Epidermal melanocyte (primary cell): ENCODE results near the gene ALDH3B2.
"Not testable (repeated sequence)": the region's sequence is repeated elsewhere in the genome, so short reads cannot be mapped to it uniquely, and the experiment has no call there.

Source experiments
- DNase-seq: peaks from one replicate; pipeline ENCODE4 v3.0.0; 2011; ENCODE audit warnings: low spot score; ENCODE audit not compliant: insufficient read length

Gene ALDH3B2, protein sequence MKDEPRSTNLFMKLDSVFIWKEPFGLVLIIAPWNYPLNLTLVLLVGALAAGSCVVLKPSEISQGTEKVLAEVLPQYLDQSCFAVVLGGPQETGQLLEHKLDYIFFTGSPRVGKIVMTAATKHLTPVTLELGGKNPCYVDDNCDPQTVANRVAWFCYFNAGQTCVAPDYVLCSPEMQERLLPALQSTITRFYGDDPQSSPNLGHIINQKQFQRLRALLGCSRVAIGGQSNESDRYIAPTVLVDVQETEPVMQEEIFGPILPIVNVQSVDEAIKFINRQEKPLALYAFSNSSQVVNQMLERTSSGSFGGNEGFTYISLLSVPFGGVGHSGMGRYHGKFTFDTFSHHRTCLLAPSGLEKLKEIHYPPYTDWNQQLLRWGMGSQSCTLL

GRCh38 chr11:67674442-67674871 lies at the start of gene ALDH3B2:
Gene ALDH3B2, minus strand, starts transcription at chr11:67674623. Its CDS starts 7,688 bp downstream, at chr11:67666935.
- no peak for DNase-seq

DNA sequence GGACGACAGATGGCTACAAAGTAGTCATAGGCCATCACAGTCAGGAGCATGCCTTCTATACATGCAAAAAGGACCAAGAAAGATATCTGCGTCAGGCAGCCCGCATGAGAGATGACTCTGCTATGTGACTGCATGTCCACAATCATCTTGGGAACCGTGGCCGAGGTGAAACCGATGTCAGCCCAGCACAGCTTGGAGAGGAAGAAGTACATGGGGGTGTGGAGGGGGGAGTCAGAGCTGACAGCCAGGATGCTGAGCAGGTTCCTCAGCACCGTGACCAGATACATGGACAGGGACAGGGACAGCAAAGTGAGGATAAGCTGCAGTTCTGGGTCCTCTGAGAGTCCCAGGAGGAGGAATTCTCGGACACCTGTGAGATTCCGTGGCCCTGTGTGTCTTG lies 48.6 kb upstream of the ALDH3B2 start:
- not testable (repeated sequence) for DNase-seq

DNA sequence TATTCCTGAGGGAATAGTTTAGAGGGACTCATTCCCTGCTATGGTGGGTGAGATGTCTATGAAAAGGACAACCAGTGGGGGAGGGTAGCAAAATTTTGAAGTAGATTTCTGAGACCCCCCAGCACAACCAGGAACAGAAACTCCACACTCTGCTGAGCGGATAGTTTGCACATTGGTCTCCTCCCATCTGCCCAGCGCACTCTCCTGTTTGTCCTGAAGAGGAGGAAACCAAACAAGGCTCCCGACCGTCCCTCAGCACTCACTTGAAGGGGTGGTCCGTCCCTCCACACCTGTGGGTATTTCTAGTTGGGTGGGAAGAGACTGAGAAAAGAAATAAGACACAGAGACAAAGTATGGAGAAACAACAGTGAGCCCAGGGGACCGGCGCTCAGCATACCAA lies 41.8 kb upstream of the ALDH3B2 start:
- DNase-seq: not testable (repeated sequence)

GRCh38 chr11:67715801-67716200 lies 41.4 kb upstream of the ALDH3B2 start:
- DNase-seq: not testable (repeated sequence)

- not testable (repeated sequence) for DNase-seq
Measured at GRCh38 chr11:67713892-67714509, 39.6 kb upstream of the ALDH3B2 start.

DNA sequence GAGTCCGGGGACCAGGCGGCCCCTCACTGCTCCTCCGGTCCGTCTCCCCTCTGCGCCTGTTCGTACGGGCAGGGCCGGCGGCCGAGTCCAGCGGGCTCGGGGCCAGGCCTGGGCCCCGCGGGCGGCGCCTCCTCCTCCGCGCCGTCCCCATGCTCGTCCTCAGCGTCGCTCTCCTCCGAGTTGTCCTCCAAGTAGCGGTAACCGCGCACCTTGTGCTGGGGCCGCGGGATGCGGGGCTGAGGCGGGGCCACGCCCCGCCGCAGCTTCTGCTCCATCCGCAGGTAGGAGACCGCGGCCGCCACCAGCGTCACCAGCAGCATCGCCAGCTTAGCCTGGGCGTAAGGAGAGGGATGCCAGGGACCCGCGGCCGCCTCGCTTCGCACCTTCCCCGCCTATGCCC lies 37.3 kb upstream of the ALDH3B2 start:
- not testable (repeated sequence) for DNase-seq

GRCh38 chr11:67711212-67711611 lies 36.8 kb upstream of the ALDH3B2 start:
- not testable (repeated sequence) for DNase-seq

DNA sequence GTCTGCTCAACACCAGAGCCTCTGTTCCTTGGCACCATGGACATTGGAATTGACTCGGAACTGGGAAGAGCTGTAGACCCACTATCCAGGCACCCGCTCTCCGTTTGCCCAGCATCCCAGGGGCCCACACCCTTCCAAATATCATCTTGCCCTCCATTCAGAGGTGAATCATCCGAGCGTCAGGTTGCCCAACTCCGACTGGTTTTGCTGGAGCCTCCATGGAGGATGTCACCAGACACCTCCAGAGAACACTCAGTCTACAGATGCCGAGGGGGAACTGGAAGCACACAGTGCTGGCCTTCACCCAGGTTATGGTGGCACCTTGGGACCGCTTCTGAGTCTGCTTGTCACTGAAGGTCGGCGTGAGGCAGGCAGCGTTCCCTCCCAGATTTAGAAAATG lies 35.4 kb upstream of the ALDH3B2 start:
- DNase-seq: not testable (repeated sequence)

DNA sequence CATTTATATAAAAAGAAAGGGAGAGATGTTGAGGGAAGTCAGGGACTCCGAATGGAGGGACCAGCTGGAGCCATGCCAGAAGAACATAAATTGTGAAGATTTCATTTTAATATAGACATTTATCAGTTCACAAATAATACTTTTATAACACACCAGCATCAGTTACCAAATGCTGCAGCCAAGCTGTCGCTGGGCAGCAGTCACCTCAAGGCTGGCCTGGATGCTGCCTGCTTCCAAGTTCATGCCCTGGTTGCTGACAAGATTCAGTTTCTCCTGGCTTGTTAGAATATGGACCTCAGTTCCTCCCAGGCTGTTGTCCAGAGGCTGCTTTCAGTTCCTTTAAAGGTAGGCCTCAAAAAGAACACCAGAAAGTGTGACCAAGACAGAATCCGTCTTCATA lies 30.8 kb upstream of the ALDH3B2 start:
- DNase-seq: no peak

GRCh38 chr11:67704524-67704923 lies 30.1 kb upstream of the ALDH3B2 start:
- no peak for DNase-seq

DNA sequence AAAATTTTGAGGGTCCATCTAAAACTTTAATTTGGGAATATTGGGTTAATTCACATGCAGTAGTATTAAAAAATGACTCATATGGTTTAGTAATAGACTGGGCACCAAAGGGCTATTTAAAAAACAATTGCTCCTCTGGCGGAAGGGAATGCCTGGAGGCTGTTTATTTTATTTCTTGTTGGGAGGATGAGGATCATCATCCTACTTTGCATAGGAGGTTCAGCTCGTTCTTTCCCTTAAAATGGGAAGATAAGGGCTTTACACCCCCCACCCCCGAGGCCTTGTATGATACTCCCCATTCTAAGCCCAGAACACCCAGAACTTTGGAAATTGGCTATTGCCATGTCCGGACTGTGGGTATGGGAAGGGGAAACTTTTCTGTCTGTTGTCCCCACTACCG lies 29.3 kb upstream of the ALDH3B2 start:
- not testable (repeated sequence) for DNase-seq

GRCh38 chr11:67700548-67701262 lies 26.3 kb upstream of the ALDH3B2 start:
- no peak for DNase-seq

- DNase-seq: no peak
Measured at GRCh38 chr11:67700141-67700540, 25.7 kb upstream of the ALDH3B2 start.

DNA sequence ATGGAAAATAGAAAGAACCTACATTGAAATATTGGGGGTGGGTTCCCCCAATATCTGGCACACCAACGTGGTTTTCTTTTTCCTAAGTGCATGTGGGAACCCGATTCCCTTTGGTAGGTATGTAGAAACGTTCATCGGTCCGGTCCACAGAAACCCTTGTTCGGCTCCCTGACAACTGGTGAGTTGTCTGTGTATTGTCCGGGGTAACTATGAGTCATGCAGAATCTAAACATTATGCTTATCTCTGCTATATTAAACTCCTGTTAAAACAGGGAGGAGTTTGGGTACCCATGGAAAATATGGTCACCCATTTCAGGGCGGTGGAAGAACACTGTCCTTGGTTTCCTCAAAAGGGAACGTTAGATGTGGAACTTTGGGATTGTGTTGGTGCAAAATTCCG lies 25.1 kb upstream of the ALDH3B2 start:
- no peak for DNase-seq

GRCh38 chr11:67698247-67698646 lies 23.8 kb upstream of the ALDH3B2 start:
- DNase-seq: no peak

- no peak for DNase-seq
Measured at GRCh38 chr11:67697846-67698245, 23.4 kb upstream of the ALDH3B2 start.

- no peak for DNase-seq
Measured at GRCh38 chr11:67696998-67697397, 22.6 kb upstream of the ALDH3B2 start.

GRCh38 chr11:67695606-67696005 lies 21.2 kb upstream of the ALDH3B2 start:
- DNase-seq: no peak

DNA sequence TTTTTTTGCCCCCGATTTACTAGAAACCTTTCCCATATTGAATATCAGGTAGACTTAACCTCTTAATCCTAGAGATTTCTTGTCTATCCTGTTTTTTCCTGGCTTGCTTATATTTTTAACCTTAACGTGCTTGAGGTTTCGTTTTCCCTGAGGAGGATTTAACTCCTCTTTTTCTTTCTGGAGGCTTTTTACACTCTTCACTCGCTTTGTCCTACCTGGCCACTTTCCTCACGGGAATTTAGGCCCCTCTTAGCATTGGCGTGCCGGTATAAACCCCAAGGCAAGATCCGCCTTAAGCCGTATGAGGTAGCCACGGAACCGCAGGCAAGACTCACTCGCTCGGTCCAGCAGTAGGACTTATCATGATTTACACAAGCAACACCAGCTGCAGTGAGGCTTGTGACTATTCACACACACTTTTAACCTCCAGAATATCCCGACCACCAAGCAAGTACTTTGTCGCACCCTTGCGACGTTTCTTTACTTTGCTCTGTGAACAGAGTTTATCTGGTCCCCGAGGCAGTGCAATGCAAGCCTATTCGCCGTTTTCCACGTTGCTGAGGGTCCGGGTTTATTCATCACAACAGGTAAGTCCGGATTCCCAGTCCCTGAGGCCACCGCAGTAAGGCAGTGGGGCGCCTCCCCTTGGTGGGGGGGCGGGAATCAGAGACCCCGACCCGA lies 20.6 kb upstream of the ALDH3B2 start:
- DNase-seq: no peak

DNA sequence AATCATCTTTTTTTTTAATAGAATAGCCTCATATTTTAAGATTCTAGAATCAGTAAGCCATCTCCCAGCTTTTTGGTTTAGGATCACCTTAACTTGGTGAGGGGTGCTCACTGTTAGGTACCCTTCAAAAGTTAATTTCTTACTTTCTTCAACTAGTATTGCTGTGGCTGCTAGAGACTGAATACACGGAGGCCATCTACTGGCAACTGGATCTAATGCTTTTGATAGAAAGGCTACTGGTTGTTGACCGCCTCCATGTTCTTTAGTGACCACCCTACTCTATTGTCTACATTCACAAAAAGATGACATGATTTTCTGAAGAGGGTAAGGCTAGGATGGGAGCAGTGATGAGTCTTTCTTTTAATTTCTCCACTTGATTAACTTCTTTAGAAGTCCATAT lies 16.7 kb upstream of the ALDH3B2 start:
- DNase-seq: no peak

GRCh38 chr11:67689178-67689577 lies 14.8 kb upstream of the ALDH3B2 start:
- DNase-seq: no peak

DNA sequence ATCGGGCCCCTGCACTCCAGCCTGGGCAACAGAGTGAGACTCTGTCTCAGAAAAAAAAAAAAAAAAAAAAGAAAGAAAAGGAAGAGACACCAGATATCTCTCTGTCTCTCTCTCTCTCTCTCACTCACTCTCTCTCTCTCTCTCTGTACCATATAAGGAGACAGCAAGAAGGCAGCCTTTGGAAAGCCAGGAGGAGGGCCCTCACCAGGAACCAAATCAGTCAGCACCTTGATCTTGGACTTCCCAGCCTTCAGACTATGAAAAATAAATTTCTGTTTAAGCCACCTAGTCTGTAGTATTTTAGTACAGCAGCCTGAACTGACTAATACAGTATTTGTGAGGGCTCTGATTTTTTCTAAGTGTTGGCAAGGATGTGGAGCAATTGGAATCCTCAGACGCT lies 13.6 kb upstream of the ALDH3B2 start:
- DNase-seq: no peak
